Anterior cingulate cortex (tissue), 58 donors: ENCODE measurements around the gene AIRE.
"Not testable (repeated sequence)": the region's sequence is repeated elsewhere in the genome, so short reads cannot be mapped to it uniquely, and the experiment has no call there.

Experiments
- DNase-seq, 58 donors: peaks; one replicate each; lab custom pipeline; 2025; lab: John Stamatoyannopoulos, UW

AIRE gene

DNA sequence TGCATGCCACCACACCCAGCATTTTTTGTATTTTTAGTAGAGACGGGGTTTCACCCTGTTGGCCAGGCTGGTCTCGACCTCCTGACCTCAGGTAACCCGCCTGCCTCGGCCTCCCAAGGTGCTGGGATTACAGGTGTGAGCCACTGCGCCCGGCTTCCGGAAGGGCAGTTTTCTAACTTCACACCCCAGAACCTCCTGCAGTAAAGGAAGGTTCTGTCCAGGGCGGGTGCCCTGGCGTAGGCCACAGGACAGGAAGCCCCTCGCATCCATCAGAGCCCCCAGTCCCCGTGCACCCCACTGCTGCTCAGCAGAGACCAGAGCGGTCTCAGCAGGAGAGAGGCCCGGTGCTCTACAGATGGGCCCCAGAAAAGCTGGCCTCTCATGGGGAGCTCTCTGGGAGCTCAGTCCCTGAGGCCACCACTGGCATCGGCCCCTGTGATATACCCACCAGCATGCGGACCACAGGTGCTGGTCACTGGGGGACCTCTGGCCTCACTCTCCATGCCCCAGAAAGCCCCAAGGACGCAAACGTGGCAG, 19.9 kb upstream of the AIRE start:
- DNase-seq: no peak

DNA sequence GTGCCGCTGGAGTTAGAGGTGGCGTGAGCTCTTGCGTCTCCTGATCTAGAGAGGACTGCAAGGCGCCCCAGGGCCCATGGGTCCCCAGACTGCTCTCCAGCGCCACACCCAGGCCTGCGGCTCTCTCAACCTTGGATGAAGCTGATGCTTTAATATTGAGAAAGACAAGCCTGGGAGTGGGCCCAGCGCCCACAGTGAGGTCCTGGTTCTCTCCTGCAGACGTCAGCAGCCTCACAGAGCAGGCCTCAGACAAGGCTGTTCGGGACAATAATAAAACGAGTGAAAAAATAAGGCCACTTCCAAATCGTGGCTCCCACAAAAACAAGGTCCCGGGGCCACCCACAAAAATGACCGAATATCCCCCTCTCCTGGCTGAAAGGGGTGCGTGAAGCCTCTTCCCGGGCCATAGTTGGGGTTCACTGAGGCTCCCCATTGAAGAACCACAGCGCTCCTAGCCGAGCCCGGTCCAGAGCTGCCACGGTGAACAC, 18.0 kb upstream of the AIRE start:
- DNase-seq: no peak

DNA sequence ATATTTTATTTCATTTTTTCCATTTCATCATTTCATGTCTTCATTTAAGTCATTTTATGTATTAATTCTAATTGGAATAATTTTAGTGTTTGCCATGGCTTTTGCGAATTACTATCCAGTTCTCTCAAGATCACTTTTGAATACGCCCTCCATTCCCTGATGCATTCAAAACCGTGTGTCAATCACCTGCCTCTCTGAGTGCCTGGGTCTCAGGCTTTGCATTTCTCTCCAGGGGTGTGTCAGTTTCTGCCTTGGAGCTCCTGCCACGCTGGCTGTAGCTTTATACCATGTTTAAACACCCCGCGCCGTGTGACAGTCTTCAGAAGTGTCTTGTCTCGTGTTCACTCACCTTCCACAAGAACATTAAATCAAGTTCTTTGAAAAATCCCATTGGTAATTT, 16.6 kb upstream of the AIRE start:
- no peak for DNase-seq

DNA sequence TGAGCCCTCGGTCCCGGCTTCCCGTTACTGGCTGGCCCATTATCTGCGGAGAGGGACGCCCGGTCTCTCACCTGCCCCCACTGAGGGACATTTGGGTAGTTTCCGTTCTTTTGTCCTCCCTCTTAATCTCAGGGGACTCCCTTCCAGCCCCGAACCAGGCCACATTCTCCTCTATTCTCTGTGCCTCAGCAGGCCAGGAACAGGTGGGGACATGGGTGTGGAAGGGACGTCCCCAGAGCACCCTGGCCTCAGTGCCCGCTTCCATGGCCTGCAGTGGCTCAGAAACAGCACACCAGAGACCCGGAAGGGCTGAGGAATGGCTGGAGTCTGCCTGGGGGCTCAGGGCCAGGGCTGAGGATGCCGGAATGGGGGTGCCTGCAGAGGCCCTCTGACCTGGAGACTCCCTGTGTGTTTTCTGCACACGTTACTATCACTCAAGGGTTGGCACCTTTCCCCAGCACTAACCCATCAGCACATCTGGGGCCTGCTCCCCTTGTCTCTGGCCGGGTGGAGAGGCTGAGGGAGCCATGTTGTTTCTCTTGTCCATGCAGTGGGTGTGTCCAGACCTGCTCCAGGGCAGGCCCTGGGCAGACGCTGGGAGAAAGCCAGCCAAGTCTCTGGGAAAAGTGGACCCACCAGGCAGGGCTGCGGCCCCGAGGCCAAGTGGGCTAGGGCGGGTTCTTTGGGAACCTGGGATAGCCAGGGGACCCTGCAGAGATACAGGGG, 14.0 kb upstream of the AIRE start:
- no peak for DNase-seq

DNA sequence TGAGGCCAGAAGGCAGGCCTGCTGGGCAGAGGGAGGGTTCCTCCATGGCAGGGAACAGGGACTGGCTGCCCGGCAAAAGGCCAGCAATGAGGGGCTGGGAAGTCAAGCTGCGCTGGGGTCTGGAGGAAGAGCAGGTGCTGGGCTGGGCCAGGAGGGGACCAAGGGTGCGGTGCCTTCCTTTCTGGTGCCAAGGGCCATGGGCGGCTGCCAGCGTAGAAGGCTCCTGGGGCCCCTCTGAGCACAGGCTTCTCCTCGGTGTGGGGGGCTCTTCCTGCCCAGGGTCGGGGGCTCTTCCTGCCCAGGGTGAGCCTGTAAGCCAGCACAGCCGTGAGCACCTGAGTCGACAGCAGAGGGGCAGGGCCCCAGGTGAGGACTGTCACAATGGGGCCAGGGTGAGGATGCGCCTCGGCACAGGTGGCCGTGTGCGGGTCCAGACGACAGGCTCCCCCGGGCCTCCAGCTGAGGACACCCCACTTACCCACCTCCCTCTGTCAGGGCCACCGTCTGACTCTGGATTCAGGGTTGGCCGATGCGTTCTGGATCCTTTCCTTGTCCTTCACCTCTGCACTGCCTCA, 13.3 kb upstream of the AIRE start:
- DNase-seq: no peak

DNA sequence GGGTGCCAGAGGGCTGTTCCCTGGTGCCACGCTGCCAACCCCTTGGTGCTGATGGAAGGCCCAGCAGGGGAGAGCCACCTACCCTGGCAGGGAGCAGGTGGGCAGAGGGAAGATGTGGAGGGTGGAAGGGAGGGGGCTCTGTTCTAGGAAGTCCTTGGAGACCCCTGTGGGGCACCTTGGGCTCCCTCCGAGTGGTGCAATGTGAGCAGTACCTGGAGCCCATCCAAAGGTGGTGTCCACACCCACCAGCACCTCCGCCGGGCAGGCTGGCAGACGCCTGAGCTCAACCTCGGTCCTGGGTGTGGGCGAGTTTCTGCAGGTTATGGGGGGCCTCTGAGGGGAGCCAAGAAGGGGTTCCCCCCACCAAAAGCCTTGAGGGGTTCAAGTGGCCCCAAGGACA, 12.6 kb upstream of the AIRE start:
- no peak for DNase-seq

DNA sequence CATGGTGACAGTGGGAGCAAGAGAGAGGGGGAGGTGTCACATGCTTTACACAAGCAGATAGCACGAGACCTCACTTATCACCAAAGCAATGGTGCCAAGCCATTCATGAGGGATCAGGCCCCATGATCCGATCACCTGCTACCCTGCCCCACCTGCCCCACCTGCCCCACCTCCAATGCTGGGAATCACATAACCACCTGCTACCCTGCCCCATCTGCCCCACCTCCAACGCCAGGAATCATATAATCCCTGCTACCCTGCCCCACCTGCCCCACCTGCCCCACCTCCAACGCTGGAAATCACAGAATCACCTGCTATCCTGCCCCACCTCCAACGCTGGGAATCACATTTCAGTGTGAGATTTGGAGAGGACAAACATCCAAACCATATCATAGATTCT, 10.6 kb upstream of the AIRE start:
- no peak for DNase-seq

DNA sequence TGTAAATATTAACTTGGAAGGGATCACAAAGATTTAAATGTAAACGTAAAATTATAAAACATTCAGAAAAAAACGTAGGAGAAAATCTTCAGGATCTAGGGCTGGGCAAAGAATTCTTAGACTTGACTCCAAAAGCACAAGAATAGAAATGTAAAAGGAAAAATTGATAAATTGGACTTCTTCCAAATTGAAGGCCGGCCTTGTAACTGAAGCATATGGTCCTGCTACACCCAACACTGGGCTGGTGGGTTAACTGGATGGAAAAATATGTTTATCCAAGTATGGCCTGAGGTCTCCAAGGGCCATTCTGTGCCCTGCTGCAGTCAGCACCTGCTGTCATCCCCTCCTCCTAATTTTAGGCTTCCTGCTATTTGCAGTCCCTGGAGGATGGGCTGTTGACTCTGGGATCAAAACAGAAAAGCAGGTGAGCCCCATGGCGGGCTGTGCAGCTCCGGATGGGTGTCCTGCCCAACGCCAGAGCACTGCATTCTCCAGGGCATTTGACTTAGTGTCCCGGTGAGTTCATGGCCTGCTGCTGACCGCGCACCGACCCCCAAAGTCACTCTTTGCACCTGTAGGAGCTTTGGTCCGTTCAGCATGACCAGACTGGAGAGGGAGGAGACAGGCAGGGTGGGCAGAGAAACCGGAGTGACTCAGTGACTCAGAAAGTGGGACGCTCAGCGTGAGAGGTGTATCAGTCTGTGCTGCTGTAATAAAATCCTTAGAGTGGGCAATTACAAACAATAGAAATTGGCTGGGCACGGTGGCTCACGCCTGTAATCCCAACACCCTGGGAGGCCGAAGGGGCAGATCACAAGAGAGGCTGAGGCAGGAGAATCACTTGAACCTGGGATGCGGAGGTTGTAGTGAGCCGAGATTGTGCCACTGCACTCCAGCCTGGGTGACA, 6.1 kb upstream of the AIRE start:
- DNase-seq: no peak

DNA sequence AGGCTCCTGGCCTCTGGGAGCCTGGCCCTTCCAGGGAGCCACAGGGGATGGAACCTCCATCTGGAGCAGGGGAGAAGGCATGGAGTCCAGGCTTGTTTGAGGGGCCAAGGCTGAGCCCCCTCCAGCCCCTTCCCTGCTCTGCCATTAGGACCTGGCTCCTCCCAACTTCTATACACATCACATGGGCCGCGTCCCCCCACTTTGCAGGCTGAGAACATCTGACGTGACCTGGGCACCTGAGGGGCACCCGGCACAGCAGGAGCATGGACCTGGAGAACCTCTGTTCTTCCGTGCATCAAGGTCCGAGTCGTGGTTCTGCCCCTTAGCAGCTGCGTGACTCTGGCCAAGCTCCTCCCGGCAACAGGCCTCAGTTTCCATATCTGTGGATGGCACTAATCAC, 3.9 kb upstream of the AIRE start:
- no peak for DNase-seq

DNA sequence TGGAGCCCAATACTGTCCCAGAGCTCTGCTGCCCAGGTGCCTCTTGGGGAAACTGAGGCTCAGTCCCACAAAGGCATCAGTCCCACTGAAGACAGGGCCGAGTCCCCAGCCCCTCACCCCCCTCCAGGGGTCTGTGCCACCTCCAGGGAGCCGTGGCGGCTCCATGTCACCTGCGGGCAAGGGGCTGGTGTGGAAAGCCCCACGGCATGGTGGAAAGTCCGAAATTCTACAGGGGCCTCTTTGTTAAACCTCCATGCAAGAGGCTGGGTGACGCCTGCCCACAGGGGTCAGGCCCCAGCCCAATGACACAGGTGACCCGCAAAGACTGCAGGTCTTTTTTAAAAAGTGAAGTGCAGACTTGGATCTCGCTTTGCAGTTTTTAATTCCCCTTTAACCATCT, 3.3 kb upstream of the AIRE start:
- no peak for DNase-seq

DNA sequence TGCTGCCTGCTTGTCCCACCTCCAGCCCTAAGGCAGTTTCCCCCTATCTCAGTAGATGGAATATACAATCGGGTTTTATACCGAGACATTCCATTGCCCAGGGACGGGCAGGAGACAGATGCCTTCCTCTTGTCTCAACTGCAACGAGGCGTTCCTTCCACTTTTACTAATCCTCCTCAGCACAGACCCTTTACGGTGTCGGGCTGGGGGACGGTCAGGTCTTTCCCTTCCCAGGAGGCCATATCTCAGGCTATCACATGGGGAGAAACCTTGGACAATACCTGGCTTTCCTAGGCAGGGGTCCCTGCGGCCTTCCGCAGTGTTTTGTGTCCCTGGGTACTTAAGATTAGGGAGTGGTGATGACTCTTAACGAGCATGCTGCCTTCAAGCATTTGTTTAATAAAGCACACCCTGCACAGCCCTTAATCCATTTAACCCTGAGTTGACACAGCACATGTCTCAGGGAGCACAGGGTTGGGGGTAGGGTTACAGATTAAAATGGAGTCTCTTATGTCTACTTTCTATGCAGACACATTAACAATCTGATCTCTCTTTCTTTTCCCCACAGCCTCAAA, 2.4 kb upstream of the AIRE start:
- not testable (repeated sequence) for DNase-seq

DNA sequence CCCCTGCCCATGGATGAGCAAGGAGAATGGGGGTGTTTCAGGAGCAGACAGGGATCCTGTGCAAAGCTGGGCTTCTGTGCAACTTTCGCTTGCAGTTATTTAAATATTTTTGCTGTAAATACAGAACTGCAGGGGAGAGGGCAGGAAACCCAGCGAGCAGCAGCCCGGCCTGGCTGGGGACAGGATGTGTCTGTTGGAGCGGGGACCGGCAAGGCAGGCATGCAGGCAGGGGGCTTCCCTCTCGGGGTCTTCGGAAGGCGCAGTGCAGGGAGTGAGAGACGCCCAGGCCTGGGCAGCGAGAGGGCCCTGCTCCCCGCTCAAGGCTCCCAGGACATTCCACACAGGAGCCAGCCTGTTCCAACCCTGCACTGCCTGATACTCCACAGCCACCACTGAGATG, 1.7 kb upstream of the AIRE start:
- no peak for DNase-seq

DNA sequence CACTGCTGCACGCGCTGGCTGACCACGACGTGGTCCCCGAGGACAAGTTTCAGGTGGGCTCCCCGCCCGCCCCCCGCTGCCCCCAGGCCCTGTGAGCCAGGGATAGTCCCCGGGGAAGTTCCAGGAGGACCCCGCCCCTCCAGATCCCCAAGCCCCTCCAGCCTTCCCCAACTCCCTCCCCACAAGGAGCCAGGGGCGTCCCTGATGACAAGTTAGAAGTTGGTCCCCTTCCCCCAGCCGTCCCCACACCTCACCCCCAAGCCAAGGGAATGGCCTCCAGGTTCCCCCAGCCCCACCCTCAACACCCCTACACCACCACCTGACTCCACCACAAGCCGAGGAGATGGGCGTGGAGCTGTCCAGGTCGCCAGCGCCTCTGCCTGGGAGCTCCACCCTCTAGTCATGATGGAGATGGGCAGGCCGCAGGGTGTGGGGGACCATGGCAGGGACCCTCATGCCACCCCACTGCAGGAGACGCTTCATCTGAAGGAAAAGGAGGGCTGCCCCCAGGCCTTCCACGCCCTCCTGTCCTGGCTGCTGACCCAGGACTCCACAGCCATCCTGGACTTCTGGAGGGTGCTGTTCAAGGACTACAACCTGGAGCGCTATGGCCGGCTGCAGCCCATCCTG, 525 bp downstream of the AIRE start:
- DNase-seq: no peak

DNA sequence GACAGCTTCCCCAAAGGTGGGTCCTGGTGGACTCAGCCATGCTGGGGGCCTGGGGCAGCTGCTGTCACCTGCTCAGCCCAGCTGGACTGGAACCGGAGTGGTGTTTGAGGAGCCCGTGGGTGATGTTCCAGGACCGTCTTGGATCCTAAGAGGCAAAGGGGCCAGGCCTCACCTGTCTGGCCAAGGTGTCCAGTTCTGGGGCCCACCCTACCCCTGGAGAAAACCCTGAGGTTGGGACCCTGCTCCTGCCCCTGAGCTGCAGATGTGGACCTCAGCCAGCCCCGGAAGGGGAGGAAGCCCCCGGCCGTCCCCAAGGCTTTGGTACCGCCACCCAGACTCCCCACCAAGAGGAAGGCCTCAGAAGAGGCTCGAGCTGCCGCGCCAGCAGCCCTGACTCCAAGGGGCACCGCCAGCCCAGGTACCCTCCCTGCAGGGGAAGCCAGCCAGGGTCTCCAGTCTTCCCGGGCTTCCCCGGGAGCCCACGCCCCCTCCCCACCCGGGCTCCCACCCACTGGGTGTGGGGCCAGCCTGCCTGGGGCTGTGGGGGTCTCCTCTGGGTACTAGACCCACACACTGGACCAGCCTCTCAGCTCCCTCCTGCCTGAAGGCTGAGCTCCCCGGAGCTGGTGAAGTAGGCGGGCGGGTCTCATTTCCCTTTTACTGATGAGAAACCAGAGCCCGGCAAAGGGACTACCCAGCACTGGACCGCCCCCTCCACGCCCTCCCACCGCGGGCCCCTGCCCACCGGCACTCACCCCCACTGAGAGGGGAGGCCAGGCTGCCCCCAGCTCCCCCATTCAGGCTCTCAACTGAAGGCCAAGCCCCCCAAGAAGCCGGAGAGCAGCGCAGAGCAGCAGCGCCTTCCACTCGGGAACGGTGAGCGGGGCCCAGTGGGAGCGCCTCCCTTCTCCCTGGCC, 1.3 kb downstream of the AIRE start:
- DNase-seq: no peak

DNA sequence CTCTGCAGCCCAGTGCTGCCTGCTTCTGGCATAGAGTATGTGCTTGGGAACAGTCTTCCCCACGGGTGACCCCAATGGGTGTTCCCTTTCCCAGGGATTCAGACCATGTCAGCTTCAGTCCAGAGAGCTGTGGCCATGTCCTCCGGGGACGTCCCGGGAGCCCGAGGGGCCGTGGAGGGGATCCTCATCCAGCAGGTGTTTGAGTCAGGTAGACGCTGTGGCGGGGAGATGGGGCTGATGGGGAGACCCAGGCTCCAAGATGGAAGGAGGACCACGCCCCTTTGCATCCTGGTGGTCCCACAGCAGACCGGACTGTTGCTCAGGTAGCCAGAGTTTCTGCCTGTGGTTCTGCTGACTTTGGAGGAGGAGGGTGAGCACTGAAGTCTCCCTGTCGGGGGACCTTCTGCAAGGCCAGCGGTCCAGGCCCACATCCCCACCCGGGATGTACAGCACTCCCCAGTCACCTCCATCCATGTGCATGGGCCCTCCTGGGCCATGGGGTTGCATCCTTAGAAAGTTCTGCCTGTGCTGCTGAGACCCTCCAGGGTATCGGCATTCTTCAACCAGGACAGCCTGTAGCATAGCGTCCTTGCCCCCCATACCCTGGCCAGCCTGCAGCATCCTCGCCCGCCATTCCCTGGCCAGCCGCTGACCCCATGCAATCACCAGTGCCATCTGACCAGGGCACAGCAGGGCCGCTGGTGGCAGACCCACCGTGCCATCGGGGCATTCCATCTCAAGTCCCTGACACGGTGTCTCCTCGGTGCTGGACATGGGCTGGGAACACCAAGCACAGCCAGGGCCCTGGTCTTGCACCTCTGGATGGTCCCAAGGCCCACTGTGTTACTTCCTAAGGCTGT, 2.8 kb downstream of the AIRE start:
- DNase-seq: no peak

DNA sequence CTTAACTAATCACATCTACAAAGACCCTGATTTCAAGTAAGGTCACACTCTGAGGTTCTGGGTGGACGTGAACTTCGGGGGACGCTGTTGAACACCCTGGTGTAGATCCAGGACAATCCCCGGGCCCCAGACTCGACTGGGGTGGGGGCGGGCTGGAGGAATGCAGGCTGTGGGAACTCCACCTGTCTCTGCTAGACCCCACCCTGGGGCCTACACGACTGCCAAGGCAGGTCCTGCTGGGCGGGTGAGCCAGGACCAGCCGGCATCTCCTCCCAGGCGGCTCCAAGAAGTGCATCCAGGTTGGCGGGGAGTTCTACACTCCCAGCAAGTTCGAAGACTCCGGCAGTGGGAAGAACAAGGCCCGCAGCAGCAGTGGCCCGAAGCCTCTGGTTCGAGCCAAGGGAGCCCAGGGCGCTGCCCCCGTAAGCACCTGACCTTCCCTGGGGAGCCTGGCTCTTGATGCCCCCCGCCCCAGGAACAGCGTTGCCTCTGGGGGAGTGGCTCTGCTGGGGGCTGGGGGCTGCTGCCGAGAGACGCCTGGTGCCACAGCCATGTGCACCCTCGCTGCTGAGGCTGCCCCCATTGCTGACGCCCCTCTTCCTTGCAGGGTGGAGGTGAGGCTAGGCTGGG, 3.8 kb downstream of the AIRE start:
- no peak for DNase-seq

DNA sequence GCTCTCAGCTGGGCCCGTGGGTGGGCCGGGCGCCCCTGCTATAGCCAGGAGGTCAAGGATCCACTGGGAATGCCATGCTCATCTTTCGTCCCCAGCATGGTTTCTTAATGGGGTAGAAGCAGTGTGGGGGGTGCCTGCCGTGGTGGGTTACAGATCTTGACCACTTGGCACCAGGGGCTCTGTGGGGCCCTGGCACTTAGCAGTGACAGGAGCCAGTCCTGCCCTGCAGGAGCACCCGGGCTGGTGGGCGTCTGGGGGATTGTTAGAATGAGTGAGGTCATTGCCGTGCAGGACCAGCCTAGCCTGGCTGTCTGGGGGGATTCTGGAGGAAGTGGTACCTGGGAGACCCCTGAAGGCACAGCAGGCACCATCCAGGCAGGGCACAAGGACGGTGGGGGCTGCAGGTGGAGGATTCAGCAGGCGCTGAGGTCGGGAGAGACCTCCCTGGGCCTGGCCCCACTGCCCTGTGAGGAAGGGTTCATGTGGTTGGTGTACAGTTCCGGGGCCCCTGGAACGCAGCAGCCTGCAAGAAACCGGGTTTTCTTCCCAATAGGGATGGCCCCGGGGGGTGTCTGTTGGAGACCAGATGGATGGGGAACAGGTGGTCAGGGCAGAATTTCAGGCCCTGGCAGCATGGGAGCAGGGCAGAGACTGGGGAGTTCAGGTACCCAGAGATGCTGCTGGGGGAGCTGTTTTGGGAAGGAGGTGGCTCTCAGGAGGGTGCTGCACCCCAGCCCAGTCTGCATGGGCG, 4.8 kb downstream of the AIRE start:
- DNase-seq: no peak
